Bronchial smooth muscle cell (primary cell): Measurements from ENCODE around the gene LRRC25. TPM values are rescaled to one million over a fixed set of nuclear protein-coding genes. Genes with fewer than 3 reads are reported as not detected.

Experiments
- total RNA-seq: library from RNA; depleted of rRNA; stranded (reverse); fragments of >200 nt; gene quantifications from 2 replicates; pipeline ENCODE4 v1.2.1, GENCODE V29; 2014

LRRC25 gene
- total RNA-seq, result 0.16 and 0.34 TPM in 2 replicates

GRCh38 chr19:18397242-18398202 lies at the start of gene LRRC25:
Gene LRRC25 (minus strand): TSS chr19:18397622. CDS start chr19:18396963, 659 bp downstream.

GRCh38 chr19:18437491-18438330 lies 40.3 kb upstream of the LRRC25 start, which contains the start of gene ISYNA1:
Gene ISYNA1 (minus strand): TSS chr19:18438133. CDS start chr19:18437979, 154 bp downstream.

GRCh38 chr19:18419195-18419698 lies 21.8 kb upstream of the LRRC25 start, which contains the start of gene SSBP4:
Gene SSBP4 (plus strand): TSS chr19:18419398. CDS start chr19:18419649, 251 bp downstream.

GRCh38 chr19:18385675-18386542 lies 11.5 kb downstream of the LRRC25 start, which contains the start of gene GDF15:
Gene GDF15 (plus strand): TSS chr19:18386158. CDS start chr19:18386190, 32 bp downstream.

Other genes starting within 250 kb of the LRRC25 start
- 2.0 and 8.4 TPM in 2 replicates for gene PIK3R2, start 244.5 kb downstream of the LRRC25 start, total RNA-seq
- 9.5 and 35.3 TPM in 2 replicates for gene IFI30, start 223.8 kb downstream of the LRRC25 start, total RNA-seq
- gene MPV17L2, start 204.4 kb downstream of the LRRC25 start, total RNA-seq, result 4.2 and 5.2 TPM in 2 replicates
- gene RAB3A, start 193.6 kb downstream of the LRRC25 start, total RNA-seq, result 3.2 and 11.1 TPM in 2 replicates
- 2.2 and 2.9 TPM in 2 replicates for gene PDE4C, start 171.2 kb downstream of the LRRC25 start, total RNA-seq
- 0.43 and 0.63 TPM in 2 replicates for gene IQCN, start 123.2 kb downstream of the LRRC25 start, total RNA-seq
- gene JUND, start 116.0 kb downstream of the LRRC25 start, total RNA-seq, result 71.4 and 107 TPM in 2 replicates
- gene LSM4, start 74.5 kb downstream of the LRRC25 start, total RNA-seq, result 59.2 and 128 TPM in 2 replicates
- gene PGPEP1, start 57.0 kb downstream of the LRRC25 start, total RNA-seq, result 42.6 and 66.2 TPM in 2 replicates
- gene GDF15, start 11.5 kb downstream of the LRRC25 start, total RNA-seq, result 33.8 and 41.9 TPM in 2 replicates
- gene SSBP4, start 21.8 kb upstream of the LRRC25 start, total RNA-seq, result 31.8 and 40.5 TPM in 2 replicates
- gene ISYNA1, start 40.5 kb upstream of the LRRC25 start, total RNA-seq, result 13.8 and 18.4 TPM in 2 replicates
- gene ELL, start 124.4 kb upstream of the LRRC25 start, total RNA-seq, result 13.1 and 13.7 TPM in 2 replicates
- 278 and 286 TPM in 2 replicates for gene FKBP8, start 146.0 kb upstream of the LRRC25 start, total RNA-seq
- 46.8 and 48.9 TPM in 2 replicates for gene KXD1, start 160.2 kb upstream of the LRRC25 start, total RNA-seq
- 878 and 1,590 TPM in 2 replicates for gene UBA52, start 174.2 kb upstream of the LRRC25 start, total RNA-seq
- 57.2 and 69.6 TPM in 2 replicates for gene REX1BD, start 191.2 kb upstream of the LRRC25 start, total RNA-seq
- 92.0 and 110 TPM in 2 replicates for gene CRLF1, start 209.2 kb upstream of the LRRC25 start, total RNA-seq
- 2.2 and 5.0 TPM in 2 replicates for gene TMEM59L, start 215.2 kb upstream of the LRRC25 start, total RNA-seq
- gene KLHL26, start 239.4 kb upstream of the LRRC25 start, total RNA-seq, result 5.5 and 12.2 TPM in 2 replicates